Smooth muscle cell of the coronary artery (primary cell): ENCODE measurements around the gene WSB2. TPM values are rescaled to one million over a fixed set of nuclear protein-coding genes. Genes with fewer than 3 reads are reported as not detected.

ENCODE experiments used
- total RNA-seq: library from RNA; depleted of rRNA; stranded (reverse); fragments of >200 nt; gene quantifications from 2 replicates; pipeline ENCODE4 v1.2.3, GENCODE V29; 2014; ENCODE audit warnings: low replicate concordance

The WSB2 gene
- 76.4 and 287 TPM in 2 replicates for total RNA-seq

DNA sequence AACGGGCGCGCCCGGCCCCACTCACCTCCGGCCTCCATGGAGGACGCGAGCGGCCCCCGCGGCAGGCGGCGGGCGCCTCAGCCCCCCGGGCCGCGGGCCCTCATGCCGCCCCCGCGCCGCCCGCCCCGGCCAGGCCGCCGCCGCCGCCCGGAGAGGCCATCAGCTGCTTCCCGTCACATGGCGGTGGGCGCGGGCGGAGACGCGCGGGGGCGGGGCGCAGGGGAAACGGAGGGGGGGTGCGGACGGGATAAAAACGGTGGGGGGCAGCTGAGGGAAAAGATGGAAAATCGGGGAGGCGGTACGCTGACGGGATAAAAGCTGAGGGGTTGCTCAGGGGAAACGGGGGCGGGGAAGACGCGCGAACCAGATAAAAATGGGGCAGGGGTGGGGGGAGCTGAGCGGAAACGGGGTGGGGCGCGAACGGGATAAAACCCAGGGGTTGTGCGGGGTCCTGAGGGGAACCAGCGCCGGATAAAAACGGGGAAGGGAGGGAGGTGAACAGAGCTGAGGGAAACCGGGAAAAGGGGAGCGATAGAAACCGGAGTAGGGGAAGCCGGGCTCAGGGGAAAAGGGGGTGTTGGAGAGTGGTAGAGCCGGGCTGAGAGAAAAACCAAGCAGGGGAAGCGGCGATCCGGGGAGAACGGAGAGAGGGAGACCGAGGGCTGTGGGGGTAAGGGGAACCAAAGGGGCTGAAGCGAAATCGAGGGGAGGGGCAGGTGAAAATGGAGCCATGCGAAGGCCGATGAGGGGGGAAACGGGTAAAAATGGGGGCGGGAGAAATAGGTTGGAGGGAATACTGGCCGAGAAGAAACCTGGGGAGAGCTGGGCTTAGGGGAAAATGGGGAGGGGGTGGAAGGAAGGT is at the start of gene WSB2:
TSS of gene WSB2 (minus strand) at position 169 of the 862 bp plus-strand sequence. CDS start at position 38, 131 bp downstream.

DNA sequence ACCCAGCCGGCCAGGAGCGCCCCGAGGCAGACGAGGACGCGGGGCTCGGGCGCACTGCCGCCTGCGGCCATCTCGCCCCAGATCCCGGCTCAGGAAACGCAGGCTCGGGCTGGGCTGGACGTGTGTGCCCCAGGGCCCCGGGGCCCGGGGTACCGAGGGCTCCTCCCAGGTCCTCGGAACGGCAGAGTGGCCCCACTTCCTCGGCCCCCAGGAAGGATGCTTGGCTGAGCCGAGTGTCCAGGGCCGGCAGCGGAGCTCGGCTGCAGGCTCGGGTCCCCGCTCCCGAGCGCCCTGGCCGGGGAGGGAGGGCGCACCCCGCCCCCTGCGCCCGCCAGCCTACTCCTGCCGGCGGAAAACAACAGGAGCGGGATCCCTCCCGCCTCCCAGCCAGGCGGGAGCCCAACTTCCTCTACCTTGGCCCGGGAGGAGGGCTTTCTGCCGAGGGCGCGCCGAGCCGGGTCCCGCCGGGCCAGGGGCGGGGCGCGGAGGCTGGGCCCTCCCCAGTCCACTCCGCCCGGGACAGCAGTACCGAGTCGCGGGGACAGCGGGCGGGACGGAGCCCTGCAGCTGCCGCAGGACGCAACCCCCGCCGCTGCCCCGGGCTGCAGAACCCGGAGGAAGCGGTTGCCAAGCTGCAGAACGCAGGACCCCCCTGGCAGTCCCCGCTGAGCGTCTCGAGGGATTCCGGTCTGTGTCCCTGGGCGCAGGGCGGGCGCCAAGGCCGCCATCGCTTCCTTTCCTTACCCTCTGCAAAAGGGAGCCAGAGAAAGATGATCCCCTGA is 42.8 kb upstream of the WSB2 start, which contains the start of gene VSIG10:
TSS of gene VSIG10 (minus strand) at position 411 of the 782 bp plus-strand sequence. CDS start at position 71, 340 bp downstream.

DNA sequence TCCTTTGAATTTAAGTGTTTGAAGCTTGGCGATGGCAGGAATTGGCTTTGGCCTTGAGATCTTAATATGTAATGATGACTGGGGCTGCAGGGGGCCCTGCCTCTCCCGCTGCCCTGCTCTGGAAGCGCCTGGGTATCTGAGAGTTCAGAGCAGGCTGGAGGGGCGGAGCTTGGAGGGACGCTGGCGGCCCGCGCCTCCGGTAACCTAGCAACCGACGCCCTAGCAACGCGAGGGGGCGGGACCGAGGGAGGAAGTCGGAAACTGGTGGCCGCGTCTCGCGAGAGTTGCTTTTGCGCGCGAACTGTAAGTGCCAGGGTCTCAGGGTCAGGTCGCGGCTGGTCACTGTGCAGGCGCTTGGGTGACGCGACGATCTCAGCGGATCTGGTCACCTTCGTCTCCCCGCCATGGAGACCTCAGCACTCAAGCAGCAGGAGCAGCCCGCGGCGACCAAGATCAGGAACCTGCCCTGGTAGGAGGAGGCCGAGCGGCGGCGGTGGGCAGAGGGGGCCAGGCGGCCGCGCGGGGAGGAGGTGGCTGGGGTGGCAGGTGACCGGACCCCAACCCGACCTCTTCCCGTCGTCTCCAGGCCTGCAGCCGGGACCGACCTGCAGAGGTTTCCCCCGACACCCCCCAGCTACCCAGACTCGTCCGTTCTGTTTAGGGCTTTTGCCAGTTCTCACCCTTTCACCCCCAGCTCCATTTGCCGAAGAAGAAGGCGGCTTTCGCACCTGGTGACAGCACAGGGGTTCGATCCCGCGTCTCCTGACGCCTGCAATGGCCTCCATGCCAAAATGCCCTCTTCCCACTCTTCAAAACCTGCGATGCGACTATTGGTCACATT is 44.3 kb downstream of the WSB2 start, which contains the start of gene RFC5:
TSS of gene RFC5 (plus strand) at position 280 of the 841 bp plus-strand sequence. CDS start at position 405, 125 bp downstream.

Other genes starting within 250 kb of the WSB2 start
- not detected in 2 replicates for gene KSR2, start 92.2 kb downstream of the WSB2 start, total RNA-seq
- gene RFC5, start 44.5 kb downstream of the WSB2 start, total RNA-seq = 6.1 and 8.9 TPM in 2 replicates
- gene VSIG10, start 42.8 kb upstream of the WSB2 start, total RNA-seq = 11.6 and 16.0 TPM in 2 replicates
- gene PEBP1, start 74.9 kb upstream of the WSB2 start, total RNA-seq = 199 and 289 TPM in 2 replicates